ENCODE results near the gene DSN1.

Gene DSN1

GRCh38 chr20:36726168-36726567, 47.4 kb downstream of the DSN1 start:
- TF ChIP-seq ZNF274 (IDR thresholded peaks at IDR 0.05; ENCODE audit: low read depth, low read length) (no peak), SUZ12 (IDR thresholded peaks at IDR 0.05; ENCODE audit: extremely low read depth, insufficient read depth, insufficient read length) (no peak), YY1 (IDR thresholded peaks at IDR 0.05; ENCODE audit: insufficient read depth, insufficient read length) (no peak)
- no peak for DNase-seq (ENCODE audit: low read depth, low spot score)
- no peak overlapping the region for H3K4me3 ChIP-seq (ENCODE audit: insufficient read length, low read depth)

DNA sequence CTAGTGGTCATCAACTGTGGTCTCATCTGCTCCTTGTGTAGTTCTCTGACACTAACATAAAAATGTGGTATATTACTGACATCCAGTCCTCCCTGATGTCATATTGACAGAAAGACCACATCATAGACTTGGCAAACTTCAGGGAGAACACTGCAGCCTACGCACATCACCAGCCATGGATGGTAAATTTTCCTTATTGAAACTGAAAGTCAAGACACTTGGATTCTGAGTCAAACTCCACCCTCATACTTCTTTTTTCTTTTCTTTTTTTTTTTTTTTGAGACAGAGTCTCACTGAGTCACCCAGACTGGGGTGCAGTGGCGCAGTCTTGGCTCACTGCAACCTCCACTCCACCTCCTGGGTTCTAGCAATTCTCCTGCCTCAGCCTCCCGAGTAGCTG, 53.1 kb downstream of the DSN1 start:
- H3K36me3 ChIP-seq (ENCODE audit: insufficient read depth, insufficient read length, low read length), result no peaks in the 10 kb centered on the region
- TF ChIP-seq YY1 (IDR thresholded peaks at IDR 0.05; ENCODE audit: insufficient read depth, insufficient read length) (no peak), ZNF274 (IDR thresholded peaks at IDR 0.05; ENCODE audit: low read depth, low read length) (no peak), SUZ12 (IDR thresholded peaks at IDR 0.05; ENCODE audit: extremely low read depth, insufficient read depth, insufficient read length) (no peak)
- no peak overlapping the region for H3K4me3 ChIP-seq (ENCODE audit: insufficient read length, low read depth)
- no peak for DNase-seq (ENCODE audit: low read depth, low spot score)
- H3K27me3 ChIP-seq (ENCODE audit: insufficient read depth, insufficient read length), result no peaks in the 10 kb centered on the region
- H3K9me3 ChIP-seq (ENCODE audit: insufficient read depth, low read length), result no peaks in the 10 kb centered on the region
- no peaks in the 10 kb centered on the region for H3K4me1 ChIP-seq (ENCODE audit: insufficient read depth, insufficient read length)
- H3K9ac ChIP-seq (ENCODE audit: insufficient read length, low read depth), result no peak overlapping the region

More at GRCh38 chr20:36726168-36726567, 47.4 kb downstream of the DSN1 start:
- H3K9me3 ChIP-seq (ENCODE audit: insufficient read depth, low read length), result no peaks in the 10 kb centered on the region
- no peaks in the 10 kb centered on the region for H3K36me3 ChIP-seq (ENCODE audit: insufficient read depth, insufficient read length, low read length)
- no peak overlapping the region for H3K9ac ChIP-seq (ENCODE audit: insufficient read length, low read depth)
- H3K27me3 ChIP-seq (ENCODE audit: insufficient read depth, insufficient read length), result no peaks in the 10 kb centered on the region
- H3K4me1 ChIP-seq (ENCODE audit: insufficient read depth, insufficient read length), result no peaks in the 10 kb centered on the region

- Histone ChIP-seq H3K27me3 (ENCODE audit: insufficient read depth, insufficient read length) (no peaks in the 10 kb centered on the region), H3K9me3 (ENCODE audit: insufficient read depth, low read length) (no peaks in the 10 kb centered on the region), H3K36me3 (ENCODE audit: insufficient read depth, insufficient read length, low read length) (no peaks in the 10 kb centered on the region), H3K4me1 (ENCODE audit: insufficient read depth, insufficient read length) (no peaks in the 10 kb centered on the region), H3K4me3 (ENCODE audit: insufficient read length, low read depth) (no peak overlapping the region), H3K9ac (ENCODE audit: insufficient read length, low read depth) (no peak overlapping the region)
- DNase-seq (ENCODE audit: low read depth, low spot score), result no peak
- TF ChIP-seq ZNF274 (IDR thresholded peaks at IDR 0.05; ENCODE audit: low read depth, low read length) (no peak), SUZ12 (IDR thresholded peaks at IDR 0.05; ENCODE audit: extremely low read depth, insufficient read depth, insufficient read length) (no peak), YY1 (IDR thresholded peaks at IDR 0.05; ENCODE audit: insufficient read depth, insufficient read length) (no peak)
Measured at GRCh38 chr20:36717657-36718056, 55.9 kb downstream of the DSN1 start.

- no peaks in the 10 kb centered on the region for H3K4me1 ChIP-seq (ENCODE audit: insufficient read depth, insufficient read length)
- TF ChIP-seq YY1 (IDR thresholded peaks at IDR 0.05; ENCODE audit: insufficient read depth, insufficient read length) (no peak), ZNF274 (IDR thresholded peaks at IDR 0.05; ENCODE audit: low read depth, low read length) (no peak), SUZ12 (IDR thresholded peaks at IDR 0.05; ENCODE audit: extremely low read depth, insufficient read depth, insufficient read length) (no peak)
- no peak overlapping the region for H3K9ac ChIP-seq (ENCODE audit: insufficient read length, low read depth)
- no peak overlapping the region for H3K4me3 ChIP-seq (ENCODE audit: insufficient read length, low read depth)
- DNase-seq (ENCODE audit: low read depth, low spot score), result no peak
- H3K27me3 ChIP-seq (ENCODE audit: insufficient read depth, insufficient read length), result no peaks in the 10 kb centered on the region
- H3K36me3 ChIP-seq (ENCODE audit: insufficient read depth, insufficient read length, low read length), result no peaks in the 10 kb centered on the region
- H3K9me3 ChIP-seq (ENCODE audit: insufficient read depth, low read length), result no peaks in the 10 kb centered on the region
Measured at GRCh38 chr20:36717021-36717420, 56.5 kb downstream of the DSN1 start.

- H3K9me3 ChIP-seq (ENCODE audit: insufficient read depth, low read length), result no peaks in the 10 kb centered on the region
- no peak overlapping the region for H3K4me3 ChIP-seq (ENCODE audit: insufficient read length, low read depth)
- DNase-seq (ENCODE audit: low read depth, low spot score), result no peak
- TF ChIP-seq SUZ12 (IDR thresholded peaks at IDR 0.05; ENCODE audit: extremely low read depth, insufficient read depth, insufficient read length) (no peak), ZNF274 (IDR thresholded peaks at IDR 0.05; ENCODE audit: low read depth, low read length) (no peak), YY1 (IDR thresholded peaks at IDR 0.05; ENCODE audit: insufficient read depth, insufficient read length) (no peak)
- H3K4me1 ChIP-seq (ENCODE audit: insufficient read depth, insufficient read length), result no peaks in the 10 kb centered on the region
- H3K27me3 ChIP-seq (ENCODE audit: insufficient read depth, insufficient read length), result no peaks in the 10 kb centered on the region
- no peak overlapping the region for H3K9ac ChIP-seq (ENCODE audit: insufficient read length, low read depth)
- H3K36me3 ChIP-seq (ENCODE audit: insufficient read depth, insufficient read length, low read length), result no peaks in the 10 kb centered on the region
Measured at GRCh38 chr20:36712775-36713174, 60.8 kb downstream of the DSN1 start.

DNA sequence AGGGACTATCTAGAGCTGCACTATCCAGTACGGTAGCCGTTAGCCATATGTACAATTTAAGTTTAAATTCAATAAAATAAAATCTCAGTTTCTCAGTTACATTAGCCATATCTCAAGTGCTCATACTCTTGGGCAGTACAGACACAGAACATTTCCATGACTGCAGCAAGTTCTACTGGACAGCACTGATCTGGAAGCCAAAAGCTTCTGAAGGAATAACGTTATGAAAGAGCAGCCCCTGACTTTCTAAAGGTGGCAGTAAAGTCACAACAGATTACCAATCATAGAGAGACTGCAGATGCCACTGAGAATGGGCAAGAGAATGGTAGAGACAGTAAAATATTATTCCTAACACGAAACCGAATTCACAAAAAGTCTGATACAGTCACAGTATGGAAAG, 64.4 kb downstream of the DSN1 start:
- Histone ChIP-seq H3K9me3 (ENCODE audit: insufficient read depth, low read length) (no peaks in the 10 kb centered on the region), H3K4me3 (ENCODE audit: insufficient read length, low read depth) (no peak overlapping the region), H3K9ac (ENCODE audit: insufficient read length, low read depth) (no peak overlapping the region), H3K36me3 (ENCODE audit: insufficient read depth, insufficient read length, low read length) (peaks cover 3% of the 10 kb centered on the region), H3K27me3 (ENCODE audit: insufficient read depth, insufficient read length) (no peaks in the 10 kb centered on the region), H3K4me1 (ENCODE audit: insufficient read depth, insufficient read length) (no peaks in the 10 kb centered on the region)
- DNase-seq (ENCODE audit: low read depth, low spot score), result no peak
- TF ChIP-seq SUZ12 (IDR thresholded peaks at IDR 0.05; ENCODE audit: extremely low read depth, insufficient read depth, insufficient read length) (no peak), YY1 (IDR thresholded peaks at IDR 0.05; ENCODE audit: insufficient read depth, insufficient read length) (no peak), ZNF274 (IDR thresholded peaks at IDR 0.05; ENCODE audit: low read depth, low read length) (no peak)

DNA sequence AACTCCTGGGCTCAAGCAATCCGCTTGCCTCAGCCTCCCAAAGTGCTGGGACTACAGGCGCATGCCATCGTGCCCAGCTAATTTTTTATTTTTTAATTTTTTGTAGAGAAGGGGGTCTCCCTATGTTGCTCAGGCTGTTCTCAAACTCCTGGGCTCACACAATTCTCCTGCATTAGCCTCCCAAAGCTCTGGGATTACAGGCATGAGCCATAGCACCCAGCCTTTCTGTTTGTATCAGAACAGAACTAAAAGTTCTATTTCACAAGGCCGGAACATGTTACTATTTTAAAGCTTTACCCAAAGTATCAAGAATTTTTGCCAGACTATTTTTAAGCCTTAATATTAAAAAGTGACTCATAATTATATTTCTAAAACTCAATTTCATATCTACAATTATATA, 70.0 kb downstream of the DSN1 start:
- Histone ChIP-seq H3K27me3 (ENCODE audit: insufficient read depth, insufficient read length) (no peaks in the 10 kb centered on the region), H3K36me3 (ENCODE audit: insufficient read depth, insufficient read length, low read length) (peaks cover 3% of the 10 kb centered on the region), H3K9ac (ENCODE audit: insufficient read length, low read depth) (no peak overlapping the region), H3K4me3 (ENCODE audit: insufficient read length, low read depth) (no peak overlapping the region), H3K4me1 (ENCODE audit: insufficient read depth, insufficient read length) (no peaks in the 10 kb centered on the region), H3K9me3 (ENCODE audit: insufficient read depth, low read length) (no peaks in the 10 kb centered on the region)
- no peak for TF ChIP-seq YY1 (IDR thresholded peaks at IDR 0.05; ENCODE audit: insufficient read depth, insufficient read length)
- no peak for TF ChIP-seq SUZ12 (IDR thresholded peaks at IDR 0.05; ENCODE audit: extremely low read depth, insufficient read depth, insufficient read length)
- TF ChIP-seq ZNF274 (IDR thresholded peaks at IDR 0.05; ENCODE audit: low read depth, low read length), result no peak
- DNase-seq (ENCODE audit: low read depth, low spot score), result no peak

All from NT2/D1 (cell line).